GM18873 (cell line): ENCODE measurements around the gene VAV2.

Experiments
- ATAC-seq: cut with Tn5 transposase; IDR thresholded peaks from one replicate; pipeline ENCODE4 v1.9.1; 2021; ENCODE audit warnings: mild to moderate bottlenecking, moderate library complexity, moderate number of reproducible peaks; ENCODE audit not compliant: unreplicated experiment, low FRiP score

The VAV2 gene, protein sequence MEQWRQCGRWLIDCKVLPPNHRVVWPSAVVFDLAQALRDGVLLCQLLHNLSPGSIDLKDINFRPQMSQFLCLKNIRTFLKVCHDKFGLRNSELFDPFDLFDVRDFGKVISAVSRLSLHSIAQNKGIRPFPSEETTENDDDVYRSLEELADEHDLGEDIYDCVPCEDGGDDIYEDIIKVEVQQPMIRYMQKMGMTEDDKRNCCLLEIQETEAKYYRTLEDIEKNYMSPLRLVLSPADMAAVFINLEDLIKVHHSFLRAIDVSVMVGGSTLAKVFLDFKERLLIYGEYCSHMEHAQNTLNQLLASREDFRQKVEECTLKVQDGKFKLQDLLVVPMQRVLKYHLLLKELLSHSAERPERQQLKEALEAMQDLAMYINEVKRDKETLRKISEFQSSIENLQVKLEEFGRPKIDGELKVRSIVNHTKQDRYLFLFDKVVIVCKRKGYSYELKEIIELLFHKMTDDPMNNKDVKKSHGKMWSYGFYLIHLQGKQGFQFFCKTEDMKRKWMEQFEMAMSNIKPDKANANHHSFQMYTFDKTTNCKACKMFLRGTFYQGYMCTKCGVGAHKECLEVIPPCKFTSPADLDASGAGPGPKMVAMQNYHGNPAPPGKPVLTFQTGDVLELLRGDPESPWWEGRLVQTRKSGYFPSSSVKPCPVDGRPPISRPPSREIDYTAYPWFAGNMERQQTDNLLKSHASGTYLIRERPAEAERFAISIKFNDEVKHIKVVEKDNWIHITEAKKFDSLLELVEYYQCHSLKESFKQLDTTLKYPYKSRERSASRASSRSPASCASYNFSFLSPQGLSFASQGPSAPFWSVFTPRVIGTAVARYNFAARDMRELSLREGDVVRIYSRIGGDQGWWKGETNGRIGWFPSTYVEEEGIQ

DNA sequence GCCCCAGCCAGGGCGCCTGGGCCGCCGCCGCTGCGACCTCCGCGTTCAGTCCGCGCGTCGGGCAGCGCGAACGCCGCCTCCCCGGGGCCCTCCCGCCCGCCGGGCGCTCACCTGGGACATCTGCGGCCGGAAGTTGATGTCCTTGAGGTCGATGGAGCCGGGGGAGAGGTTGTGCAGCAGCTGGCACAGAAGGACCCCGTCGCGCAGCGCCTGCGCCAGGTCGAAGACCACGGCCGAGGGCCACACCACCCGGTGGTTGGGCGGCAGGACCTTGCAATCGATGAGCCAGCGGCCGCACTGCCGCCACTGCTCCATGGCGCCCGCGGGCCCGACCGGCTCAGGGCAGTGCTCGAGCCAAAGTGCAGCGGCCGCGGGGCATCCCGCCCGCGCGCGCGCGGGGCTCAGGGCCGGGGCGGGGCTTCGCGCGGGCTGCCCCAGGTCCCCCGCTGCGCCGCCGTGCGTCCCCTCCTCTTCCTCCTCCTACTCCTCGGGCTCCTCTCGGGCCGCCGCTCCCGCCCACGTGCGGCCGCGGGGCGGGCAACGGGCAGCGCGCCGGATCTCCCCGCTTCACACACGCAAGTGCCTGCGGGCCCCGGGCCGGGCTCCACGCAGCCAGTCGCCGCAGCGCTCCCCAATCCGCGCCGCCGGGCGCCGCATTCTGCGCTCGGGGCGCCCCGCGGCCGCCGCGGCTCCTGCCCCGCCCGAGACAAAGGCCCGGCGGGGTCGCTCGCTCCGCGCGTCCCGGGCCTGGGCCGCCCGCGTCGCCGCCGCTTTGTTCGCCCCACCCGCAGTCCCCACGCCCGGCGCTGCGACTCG, at the start of gene VAV2:
Gene VAV2 (minus strand): TSS at position 361 of the 816 bp plus-strand sequence. CDS start 46 bp downstream, at position 315.
- ATAC-seq = peak; percentile 37

DNA sequence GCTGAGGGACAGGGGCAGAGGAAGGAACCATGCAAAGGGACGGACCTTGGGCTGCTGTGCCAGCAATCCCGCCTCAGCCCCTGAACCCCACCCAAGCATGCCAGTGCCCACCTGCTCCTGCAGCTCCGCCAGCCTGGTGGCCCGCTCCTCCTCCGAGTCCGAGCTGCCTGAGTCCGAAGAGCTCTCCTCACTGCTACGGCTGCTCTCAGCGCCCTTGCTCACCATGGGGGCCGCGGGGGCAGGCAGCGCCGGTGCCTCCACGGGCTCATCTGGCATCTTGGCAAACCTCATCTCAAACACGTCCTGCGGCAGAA, 49.5 kb upstream of the VAV2 start:
- ATAC-seq = no peak

DNA sequence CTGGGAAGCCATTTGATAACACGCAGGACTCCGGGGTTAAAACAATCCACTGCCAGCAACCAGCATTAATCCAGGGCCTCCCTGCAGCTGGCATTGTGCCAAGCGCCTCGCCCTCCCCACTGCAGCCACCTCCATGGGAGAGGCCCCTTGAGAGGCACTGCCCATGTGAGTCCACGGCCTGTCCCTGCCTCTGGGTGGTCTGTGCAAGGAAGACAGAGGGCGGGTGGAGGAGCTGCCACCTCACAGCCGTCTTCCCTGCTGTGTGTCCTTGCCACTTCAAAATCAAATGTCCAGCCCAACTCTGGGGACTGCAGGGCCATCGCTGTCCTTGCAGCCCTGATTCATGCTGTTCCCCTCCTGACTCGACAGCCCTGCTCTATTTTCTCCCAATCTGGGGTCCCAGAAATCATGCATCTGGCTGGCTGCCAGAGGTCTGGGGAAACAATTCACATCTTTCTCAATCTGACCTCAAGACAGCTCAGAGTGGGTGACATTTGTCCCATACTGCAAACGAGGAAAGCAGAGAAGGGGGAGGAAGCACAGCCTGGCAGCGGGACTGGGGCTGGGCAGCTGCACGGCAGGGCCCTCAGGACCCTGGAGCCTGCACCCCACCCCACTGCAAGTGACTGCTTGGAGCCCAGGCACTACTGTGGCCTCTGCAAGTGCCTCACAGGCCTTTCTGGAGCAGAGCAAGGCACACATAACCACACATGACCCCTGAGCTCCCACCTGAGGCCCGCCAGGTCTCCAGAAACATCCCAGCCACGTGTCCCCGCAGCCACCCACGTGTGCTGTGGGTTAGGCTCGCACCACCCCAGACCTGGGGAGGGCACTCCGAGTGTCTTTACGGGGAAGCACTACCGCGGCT, 48.9 kb upstream of the VAV2 start:
- ATAC-seq = no peak

DNA sequence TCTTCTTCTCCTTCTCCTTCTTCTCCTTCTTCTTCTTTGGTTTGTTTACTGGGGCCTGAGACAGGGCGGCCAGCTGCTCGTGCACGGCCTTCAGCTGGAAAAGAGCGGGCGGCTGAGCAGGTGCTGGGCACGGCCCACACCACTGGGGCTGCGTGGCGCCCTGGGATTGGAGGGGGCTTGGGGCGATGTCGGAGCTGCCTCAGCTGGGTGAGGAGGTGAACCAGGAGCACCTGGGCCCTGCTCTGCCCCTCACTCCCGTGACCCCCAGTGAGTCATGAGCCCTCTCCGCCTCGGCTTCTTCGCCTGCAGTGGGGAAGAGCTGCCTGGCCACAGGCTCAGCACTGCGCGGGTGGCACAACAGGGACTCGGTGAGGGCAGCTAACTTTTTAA, 48.0 kb upstream of the VAV2 start:
- no peak for ATAC-seq

DNA sequence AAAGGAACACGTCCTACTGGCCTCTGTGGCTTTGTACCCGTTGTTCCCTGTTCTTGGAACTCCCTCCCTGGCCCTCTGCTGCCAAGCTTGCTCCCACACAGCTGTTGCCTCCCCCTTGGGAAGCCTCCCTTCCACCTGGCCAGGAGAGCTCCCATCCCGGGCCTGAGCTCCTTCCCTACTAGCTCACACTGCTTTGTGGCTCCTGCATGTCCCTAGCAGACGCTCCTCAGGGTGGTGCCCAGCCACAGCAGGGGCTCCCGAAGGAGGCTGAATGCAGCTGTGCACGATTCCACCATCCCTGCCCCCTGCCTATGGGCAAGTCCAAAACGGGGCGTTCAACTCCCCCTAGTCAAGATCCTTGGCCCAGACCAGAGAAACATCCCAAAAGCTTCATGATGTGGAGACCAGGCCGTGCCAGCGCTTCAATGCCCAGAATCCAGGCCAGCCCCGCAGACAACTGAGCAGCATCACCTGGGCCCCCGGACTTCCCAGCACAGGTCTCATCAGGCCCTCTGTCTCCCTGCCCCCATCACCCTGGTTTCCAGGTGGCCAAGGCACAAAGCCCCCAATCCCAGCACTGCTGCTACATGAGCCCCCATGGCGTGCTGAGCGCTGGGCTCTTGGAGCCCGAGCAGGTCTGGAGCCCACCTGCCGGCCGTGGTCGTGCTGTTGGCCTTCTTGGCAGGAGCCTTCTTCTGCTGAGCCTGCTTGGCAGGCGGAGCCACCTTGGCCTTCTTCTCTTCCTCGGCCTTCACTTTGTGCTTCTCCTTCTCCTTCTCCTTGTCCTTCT, 47.5 kb upstream of the VAV2 start:
- ATAC-seq = no peak

DNA sequence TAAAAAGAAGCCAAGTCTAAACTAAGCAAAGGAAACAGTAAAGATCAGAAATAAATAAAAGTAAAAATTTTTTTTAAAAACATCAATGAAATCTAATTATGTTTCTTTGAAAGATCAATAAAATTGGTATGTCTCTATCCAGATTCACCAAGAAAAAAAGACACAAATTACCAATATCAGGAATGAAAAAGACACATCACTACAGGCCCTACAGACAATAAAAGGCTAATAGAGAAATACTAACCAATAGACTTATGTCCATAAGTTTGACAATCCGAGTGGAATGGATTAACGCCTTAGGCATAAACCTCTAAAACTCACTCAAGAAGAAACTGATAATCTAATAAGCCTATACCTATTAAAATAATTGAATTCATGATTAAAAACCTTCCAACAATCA, 45.5 kb upstream of the VAV2 start:
- no peak for ATAC-seq

DNA sequence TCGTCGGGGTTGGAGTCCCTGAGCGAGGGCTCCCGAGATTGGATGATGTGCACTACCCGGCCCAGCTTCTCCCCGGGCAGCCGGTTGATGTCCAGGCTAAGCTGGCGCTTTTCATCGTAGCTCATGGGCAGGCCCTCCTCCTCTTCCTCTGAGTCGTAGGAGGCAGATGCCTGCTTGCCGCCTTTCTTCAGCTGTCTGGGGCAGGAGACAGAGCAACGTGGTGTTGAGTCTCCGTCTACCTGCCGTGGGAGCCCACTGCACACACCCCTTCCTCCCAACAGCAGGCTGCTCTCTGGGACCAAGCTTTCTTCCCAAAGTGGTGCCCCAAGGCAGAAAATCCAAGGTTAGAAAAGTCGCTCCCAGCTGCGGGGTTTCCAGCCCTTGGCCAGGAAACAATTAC, 44.0 kb upstream of the VAV2 start:
- ATAC-seq = no peak

DNA sequence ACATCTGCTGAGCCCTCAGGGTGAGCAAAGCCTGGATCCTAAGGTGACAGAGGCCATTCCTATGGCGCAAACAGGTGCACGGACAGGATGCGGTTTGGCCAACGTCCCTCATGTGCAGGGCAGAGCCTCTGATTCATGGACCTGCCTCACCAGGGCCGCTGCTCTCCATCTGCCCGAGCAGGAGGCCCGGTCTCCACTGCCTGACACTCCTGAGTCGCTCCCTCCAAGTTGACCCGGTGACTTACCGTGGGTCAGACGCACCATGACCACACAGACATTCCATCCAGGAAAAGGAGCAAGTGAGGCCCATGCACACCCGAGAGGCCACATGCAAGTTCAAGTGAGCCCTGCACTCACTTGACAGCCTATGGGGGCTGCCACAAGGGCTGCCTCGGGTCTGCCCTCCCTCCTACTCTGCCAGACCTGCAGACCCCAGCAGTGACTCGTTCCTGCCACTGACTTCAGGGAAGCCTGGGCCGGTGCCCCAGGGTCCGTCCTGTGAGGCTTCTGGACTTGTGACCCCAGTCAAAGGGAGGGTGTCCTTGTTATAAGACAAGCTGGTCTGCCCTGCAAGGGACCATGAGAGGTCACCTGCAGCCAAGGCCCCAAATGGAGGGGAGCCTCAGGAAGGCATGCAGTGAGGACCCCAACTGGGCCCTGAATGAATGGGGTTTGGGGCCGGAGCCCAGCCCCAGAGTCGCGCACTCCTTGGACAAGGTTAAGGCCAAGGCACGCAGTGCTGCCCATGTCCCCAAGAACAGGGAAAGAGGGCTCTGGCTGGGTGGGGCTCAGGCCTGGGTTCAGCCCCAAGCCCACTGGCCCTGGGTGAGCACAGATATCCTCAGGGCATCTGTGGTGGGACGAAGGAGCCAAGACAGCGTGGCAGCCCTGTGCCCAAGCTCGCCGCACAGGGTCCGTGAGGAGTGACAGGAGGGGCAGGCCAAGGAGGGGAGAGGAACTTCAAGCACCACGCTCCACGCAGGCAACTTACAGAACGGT, 43.2 kb upstream of the VAV2 start:
- no peak for ATAC-seq

DNA sequence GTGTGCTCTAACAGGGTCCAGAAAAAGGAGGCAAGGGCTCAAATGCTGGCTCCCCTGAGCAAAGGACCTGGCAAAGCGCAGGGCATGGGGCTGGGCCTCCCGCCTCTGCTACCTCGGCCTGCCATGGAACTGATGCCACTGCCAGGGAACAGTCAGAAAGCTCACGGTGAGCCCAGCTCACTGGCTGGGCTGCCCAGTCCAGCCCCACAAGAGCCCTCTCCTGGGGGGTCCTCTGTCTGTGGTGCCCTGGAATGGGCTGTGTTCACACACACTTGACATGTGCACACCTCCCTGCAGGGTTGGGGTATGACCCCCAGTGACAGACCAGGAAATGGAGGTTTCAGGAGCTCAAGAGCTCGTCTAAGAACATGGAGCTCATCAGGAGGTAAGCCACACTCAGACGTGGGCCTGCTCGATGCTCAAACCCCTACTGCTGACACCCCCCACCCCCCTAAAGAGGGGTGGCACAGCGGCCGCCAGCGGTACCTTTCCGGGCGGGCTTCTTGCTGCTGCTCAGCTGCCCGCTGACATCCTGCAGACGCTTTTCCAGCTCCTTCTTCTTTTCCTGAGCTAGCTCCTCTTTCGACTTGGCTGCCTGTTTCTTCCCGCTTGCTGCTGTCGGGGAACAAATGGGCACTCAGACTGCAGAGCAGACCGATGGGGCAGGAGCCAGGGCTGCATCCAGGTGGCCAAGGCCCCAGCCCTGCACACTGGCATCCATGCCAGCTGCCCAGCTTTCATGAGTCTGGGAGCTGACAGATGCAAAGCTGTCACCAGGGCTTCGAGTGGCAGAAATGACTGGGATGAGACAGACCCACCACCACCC, 42.3 kb upstream of the VAV2 start:
- ATAC-seq = no peak

DNA sequence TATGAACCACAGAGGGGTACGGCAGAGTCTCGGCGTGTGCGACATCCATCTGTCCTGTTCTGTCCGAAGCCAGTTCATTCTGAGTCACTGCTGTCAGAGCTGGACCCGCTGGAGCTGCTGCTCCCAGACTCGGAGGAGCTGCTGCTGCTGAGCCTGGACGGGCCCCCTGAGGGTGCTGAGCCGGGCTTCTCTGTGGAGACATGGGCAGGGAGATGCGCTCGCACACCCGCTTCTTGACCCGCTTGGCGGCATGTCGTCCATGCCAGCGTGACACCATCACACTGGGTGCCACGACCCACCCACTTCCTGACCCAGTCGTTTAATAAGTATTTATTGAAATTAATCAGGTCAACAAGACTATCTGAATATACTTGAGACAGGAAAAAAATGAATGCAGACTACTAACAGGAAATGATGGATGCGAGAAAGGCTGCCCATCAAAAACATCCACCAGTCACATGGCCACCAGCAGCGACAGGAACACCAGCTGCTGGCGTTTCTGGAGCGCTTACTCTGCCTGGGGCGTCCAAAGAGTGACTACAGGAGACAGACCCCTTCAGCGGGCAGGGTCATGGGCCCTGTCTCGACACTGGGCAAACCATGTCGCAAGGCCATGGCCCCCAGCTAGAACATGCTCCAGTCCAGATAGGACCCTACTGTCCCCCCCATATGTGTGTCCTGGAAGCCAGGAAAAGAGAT, 41.5 kb upstream of the VAV2 start:
- ATAC-seq = no peak

DNA sequence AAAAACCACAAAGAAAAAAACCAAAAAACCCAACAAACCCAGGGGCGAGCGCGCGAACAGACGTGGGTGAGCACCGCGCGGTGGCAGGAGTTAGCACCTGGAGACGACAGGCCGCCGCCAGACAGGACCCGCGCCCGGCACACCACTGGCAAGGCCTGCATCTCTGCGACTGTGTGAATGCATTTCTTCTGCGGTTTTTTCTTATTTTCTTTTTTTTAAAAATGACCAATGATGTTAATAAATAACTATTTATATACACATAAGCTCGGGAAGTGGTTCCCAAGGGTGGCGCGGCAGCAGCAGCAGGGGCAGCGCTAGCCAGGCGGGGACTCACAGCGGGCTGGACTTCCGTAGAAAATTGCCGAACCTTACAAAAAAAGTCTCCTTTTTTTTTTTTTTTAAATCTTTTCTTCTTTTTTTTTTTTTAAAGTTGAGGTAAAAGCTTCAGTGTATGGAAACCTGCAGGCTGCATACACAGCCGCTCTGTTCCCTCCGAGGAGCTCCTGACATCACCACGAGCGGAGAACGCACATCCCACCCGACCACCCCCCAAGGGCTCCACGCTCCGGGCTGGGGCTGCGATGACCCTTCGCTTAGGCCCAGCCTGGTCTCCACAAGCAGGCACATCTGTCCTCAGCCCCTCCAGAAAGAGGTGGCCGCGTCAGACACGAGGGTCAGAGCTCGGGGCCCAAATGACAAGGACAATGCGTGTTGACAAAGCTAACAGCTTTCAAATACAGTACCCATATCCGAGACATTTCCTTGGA, 40.5 kb upstream of the VAV2 start:
- ATAC-seq = no peak

DNA sequence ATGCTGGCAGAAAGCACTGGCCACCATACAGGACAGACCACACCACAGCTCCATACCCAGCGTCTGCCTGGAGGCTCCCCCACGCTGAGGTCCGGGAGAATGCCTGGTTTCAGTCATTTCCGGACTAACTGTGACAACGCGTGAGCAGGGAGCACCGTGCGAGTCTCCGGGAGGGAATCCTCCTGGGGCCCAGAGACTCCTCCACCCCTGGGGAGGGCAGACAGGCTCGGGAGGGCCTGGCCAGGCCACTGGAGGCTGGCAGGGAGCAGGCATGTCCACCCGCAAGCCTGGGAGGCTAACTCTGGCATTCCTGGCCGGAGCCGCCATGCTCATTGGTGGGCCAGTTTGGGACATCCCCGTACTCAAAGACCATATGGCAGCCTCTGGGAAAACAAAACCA, 39.7 kb upstream of the VAV2 start:
- no peak for ATAC-seq

DNA sequence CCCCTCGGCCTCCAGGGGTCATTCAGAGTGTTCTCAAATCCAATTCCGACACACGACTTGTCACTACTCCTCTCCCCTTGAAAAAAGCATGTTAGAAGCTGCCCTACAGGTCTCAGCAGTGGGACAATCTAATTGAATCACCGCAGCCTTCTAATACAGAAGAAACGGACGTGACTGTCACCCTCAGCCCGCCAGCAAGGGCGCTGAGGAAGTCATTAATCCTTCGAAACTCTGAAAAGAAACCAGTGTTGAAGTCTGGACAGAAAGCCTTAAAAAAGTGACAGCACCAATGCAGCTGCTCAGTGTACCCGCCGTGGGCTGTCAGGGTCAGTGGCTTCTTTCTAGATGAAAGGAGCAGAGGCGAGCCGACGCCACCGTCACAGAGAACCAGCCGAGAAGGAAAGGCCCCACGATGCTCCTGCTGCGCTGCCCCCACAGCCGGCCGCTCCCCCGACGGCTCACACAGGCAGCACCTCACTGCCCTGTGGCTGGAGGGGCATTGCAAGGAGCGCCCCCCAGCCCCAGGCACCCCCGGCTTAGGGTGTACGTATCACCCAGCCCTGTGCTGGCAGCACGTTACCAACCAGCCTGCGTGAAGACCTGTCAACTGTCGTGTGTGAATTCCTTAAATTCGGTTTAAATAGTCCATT, 38.8 kb upstream of the VAV2 start:
- no peak for ATAC-seq

DNA sequence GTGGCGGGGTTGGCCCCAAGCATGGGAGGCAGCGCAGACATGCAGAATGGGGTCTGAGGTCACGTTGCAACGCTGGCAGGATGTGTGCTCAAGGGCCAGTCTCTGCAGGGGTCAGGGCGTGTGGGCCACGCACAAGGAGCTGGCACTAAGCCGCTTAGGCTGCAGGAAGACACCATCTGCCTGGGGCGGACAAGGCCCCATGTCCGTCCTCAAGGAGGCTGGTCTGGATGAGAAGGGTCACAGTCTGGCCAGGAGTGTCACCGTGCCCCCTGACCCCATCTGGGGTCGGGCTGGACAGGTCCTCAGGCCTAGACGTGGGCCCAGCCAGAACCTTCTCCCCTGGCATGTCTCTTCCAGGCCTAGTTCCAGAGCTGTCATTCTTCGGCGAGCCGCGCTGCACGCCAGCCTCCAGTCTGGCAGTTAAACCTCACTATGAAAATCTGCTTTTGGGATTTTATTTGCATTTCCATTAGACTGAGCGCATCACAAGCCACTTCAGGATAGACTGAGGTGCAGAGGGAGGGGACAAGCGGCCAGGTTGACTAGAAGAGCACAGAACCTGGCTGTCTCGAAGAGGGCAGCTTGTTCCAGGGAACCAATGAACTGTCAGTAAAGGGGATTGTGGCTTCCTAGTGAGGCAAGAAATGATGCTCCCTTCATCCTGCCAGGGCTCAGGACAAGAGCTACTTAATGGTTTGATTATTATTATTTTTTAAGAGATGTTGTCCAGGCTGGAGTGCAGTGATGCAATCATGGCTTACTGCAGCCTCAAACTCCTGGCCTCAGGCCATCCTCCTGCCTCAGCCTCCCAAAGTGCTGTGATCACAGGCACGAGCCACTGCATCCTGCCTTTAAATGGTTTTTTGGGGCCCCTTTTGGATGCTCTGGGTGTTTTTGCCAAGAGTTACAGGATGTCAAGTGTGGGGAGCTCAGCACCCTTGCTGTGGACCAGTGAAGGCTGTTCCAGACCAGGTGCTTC, 37.4 kb upstream of the VAV2 start:
- no peak for ATAC-seq
